ENCODE measurements around the gene CADM2.
"Not testable (repeated sequence)": the region's sequence is repeated elsewhere in the genome, so short reads cannot be mapped to it uniquely, and the experiment has no call there.

The CADM2 gene

DNA sequence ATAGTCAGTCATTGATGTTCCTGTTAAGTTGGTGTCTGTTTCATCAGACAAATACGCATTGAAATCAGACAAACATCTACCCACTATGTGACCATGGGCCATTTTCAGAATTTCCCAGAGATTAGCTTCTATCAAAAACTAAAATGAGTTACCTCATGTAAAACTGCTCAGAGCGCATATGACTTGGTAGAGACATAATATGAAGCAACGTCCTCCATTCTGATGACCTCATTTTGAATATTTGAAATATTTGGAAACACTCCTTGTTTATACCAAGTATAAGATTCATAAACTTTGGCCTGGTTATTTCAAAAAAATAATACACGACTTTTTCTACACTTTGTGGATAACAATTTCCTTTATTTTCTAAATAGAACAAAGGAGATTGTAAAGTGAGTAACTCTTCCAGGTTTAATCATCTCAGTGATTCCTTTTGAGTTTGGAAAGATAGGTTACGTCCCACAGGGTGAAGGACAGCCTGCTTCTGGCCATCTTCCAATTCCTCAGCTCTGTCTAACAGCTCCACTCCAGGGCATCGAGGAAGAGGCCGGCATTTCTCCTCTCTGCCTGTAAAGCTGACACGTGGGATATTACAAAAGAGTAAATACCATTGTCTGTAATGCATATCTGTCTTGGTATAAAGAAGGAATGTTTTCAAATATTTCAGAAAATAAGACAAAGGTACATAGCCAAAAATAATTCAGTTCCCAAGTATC, 122.6 kb downstream of the CADM2 start:
- FAIRE-seq = no peak

DNA sequence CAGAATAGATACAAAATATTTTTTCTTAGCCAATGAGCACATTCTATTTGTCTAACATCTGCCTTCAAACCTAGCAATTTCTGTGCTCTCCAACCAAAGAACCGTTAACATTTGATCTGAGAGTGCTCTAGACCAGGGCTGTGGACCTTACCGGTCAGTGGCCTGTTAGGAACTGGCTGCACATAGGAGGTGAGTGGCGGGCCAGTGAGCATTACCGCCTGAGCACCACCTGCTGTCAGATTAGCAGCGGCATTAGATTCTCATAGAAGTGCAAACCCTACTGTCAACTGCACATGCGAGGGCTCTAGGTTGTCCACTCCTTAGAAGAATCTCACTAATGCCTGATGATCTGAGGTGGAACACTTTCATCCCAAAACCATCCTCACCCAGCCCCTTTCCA, 131.7 kb downstream of the CADM2 start:
- FAIRE-seq = no peak

DNA sequence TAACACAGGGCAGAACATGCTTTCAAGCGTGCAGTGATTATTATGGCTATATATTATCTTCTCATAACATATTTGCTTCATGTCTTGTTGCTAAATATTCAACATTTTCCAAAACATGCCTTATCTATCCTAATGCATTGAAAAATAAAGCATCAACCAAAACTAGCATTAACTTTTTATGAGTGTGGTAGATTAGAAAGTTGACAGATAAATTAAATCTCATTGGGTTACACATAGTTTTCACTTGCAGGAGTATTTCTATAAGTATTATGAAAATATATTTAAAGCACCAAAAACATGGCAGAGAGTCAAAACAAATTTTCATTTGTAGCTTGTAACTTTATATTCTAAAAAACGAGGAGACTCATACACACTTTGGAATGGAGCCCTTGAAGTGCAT, 141.5 kb downstream of the CADM2 start:
- no peak for FAIRE-seq

- FAIRE-seq = no peak
These were observed 144.0 kb downstream of the CADM2 start for GRCh38 chr3:85102781-85103180.

- FAIRE-seq = no peak
These were observed 151.6 kb downstream of the CADM2 start for GRCh38 chr3:85110393-85110792.

- FAIRE-seq = no peak
These were observed 162.1 kb downstream of the CADM2 start for GRCh38 chr3:85120879-85121278.

DNA sequence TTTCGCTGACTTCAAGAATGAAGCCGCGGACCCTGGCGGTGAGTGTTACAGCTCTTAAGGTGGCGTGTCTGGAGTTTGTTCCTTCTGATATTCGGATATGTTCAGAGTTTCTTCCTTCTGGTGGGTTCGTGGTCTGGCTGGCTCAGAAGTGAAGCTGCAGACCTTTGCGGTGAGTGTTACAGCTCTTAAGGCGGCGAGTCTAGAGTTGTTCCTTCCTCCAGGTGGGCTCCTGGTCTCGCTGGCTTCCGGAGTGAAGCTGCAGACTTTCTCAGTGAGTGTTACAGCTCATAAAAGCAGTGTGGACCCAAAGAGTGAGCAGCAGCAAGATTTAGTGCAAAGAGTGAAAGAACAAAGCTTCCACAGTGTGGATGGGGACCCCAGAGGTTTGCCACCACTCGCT, 174.1 kb downstream of the CADM2 start:
- FAIRE-seq = not testable (repeated sequence)

DNA sequence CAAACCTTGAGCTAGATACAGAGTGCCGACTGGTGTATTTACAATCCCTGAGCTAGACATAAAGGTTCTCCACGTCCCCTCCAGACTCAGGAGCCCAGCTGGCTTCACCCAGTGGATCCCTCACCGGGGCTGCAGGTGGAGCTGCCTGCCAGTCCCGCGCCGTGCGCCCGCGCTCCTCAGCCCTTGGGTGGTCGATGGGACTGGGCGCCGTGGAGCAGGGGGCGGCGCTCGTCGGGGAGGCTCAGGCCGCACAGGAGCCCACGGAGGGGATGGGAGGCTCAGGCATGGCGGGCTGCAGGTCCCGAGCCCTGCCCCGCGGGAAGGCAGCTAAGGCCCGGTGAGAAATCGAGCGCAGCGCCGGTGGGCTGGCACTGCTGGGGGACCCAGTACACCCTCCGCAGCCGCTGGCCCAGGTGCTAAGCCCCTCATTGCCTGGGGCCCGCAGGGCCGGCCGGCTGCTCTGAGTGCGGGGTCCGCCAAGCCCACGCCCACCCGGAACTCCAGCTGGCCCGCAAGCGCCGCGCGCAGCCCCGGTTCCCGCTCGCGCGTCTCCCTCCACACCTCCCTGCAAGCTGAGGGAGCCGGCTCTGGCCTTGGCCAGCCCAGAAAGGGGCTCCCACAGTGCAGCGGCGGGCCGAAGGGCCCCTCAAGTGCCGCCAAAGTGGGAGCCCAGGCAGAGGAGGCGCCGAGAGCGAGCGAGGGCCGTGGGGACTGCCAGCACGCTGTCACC, 175.1 kb downstream of the CADM2 start:
- FAIRE-seq = not testable (repeated sequence)

- no peak for FAIRE-seq
These were observed 183.8 kb downstream of the CADM2 start for GRCh38 chr3:85142626-85143025.

DNA sequence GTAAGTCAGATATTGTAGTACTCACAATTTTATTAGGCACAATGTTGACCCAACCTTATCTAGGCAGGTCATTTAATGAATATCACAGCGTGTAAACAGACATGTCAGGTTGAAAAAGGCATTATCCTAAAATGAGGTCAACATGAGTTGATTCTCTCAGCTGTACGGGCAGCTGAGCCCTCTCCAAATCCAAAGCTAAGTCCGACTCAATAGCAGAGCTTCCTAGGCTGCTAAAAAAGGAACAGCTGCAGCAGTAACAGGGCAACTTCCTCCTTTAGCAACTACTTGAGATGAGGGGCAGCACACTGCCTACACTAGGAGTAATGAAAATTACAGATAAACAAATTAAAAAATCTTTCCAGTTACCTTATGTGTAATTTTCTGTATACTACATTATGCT, 189.2 kb downstream of the CADM2 start:
- no peak for FAIRE-seq

DNA sequence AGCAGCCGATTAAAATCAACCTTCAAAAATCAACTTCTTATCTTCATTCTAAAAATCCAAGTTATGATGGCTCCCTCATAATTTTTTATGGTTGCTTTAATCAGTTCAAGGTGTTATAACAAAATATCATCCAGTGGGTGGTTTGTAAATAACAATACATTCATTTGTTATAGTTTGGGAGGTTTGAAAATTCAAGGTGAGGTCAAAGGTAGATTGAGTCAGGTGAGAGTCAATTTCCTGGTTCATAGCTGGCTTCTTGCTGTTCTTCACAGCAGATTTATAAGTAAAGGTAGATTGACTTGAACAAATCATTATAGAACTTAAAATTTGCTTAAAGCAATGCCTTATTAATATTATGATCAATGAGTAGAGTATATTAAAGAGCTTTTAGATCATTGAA, 192.8 kb downstream of the CADM2 start:
- no peak for FAIRE-seq

DNA sequence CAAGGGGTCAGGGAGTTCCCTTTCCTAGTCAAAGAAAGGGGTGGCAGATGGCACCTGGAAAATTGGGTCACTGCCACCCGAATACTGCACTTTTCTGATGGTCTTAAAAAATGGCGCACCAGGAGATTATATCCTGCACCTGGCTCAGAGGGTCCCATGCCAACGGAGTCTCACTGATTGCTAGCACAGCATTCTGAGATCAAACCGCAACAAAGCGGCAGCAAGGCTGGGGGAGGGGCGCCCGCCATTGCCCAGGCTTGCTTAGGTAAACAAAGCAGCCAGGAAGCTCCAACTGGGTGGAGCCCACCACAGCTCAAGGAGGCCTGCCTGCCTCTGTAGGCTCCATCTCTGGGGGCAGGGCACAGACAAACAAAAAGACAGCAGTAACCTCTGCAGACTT, 194.5 kb downstream of the CADM2 start:
- not testable (repeated sequence) for FAIRE-seq

DNA sequence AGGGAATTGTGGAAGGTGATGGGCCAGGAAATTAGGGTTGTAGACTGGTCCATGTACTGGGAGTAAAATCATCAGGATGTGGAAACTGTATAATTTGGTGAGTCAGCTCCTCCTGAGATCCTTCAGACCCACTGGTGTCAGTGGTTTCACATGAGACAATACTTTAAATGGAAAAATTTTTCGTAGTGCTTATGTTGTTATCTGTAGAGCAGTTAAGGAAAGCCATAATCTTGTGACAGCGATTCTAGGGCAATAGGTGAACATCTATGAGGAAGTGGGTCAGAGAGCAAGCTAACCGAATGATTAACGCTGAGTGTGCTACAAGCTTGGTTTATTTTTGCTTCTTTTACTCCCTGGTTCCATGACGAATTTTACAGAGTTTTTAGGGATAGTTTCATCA, 200.6 kb downstream of the CADM2 start:
- no peak for FAIRE-seq

DNA sequence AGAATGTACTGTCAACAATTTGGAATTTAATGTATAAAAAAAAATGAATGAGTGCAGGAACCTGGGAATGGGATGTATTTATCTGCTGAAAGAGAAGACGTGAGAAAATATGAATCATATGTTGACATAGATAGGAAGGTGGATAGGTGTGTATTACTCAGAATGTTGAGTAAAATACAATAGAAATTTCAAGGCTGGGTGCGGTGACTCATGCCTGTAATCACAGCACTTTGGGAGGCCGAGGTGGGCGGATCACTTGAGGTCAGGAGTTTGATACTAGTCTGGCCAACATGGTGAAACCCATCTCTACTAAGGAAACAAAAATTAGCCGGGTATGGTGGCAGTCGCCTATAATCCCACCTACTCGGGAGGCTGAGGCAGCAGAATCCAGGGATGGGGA, 202.8 kb downstream of the CADM2 start:
- FAIRE-seq = no peak

- FAIRE-seq = no peak
These were observed 204.1 kb downstream of the CADM2 start for GRCh38 chr3:85162905-85163304.

- FAIRE-seq = no peak
These were observed 205.6 kb downstream of the CADM2 start for GRCh38 chr3:85164436-85164835.

- no peak for FAIRE-seq
These were observed 208.8 kb downstream of the CADM2 start for GRCh38 chr3:85167576-85167975.

DNA sequence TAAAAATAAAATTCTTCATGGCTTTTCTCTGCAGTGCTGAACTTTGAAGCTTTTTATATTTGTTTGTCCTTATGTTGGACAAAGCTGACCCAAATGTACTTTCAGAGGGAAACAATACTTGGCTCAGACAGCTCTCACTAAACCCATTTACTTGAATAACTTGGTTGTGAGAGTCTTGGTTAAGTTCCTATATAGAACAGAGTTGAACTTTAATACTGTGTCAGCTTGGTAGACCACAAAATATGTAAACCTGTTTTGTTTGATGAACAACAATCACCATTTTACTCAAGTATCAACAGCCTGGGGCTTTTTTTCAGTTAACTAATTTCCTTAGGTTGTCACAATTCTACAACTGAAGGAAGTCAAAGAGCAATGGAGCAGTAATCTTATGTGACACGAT, 211.9 kb downstream of the CADM2 start:
- no peak for FAIRE-seq

DNA sequence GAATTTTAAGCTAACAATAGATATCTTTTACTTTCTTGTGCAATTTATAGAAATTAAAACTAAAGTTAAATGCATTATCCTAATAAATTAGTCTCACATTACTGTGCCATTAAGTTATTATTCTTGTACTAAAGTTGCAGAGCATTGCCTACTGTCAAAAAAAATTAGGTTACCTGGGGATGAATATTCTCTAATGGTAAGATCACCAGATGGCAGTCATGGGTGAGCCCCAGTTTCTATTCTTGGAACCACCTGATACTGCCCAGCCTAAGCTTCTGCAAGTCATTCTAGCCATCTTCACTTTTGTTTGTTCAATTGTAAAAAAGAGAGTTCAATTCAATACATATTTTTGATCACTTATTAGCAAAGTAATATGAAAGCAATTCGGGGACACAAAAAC, 213.2 kb downstream of the CADM2 start:
- no peak for FAIRE-seq

DNA sequence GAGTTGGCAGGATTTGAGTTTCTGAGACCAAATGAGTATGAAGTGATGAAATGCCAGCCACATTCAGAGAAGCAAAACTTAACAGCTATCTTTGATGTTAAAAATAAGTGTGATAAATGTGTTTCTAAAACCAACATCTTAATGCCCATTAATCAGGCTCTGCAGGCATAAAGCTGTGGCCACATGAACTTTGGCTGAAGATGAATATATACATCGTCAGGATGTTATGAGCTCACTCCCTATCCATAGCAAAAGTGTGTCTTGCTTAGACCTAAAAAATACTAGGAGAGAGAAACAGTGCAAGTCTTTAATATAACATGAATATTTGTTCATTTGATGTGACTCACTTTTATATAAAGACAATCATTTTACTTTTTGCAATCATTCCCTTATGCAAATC, 218.0 kb downstream of the CADM2 start:
- no peak for FAIRE-seq

- FAIRE-seq = no peak
These were observed 224.4 kb downstream of the CADM2 start for GRCh38 chr3:85182975-85183752.

DNA sequence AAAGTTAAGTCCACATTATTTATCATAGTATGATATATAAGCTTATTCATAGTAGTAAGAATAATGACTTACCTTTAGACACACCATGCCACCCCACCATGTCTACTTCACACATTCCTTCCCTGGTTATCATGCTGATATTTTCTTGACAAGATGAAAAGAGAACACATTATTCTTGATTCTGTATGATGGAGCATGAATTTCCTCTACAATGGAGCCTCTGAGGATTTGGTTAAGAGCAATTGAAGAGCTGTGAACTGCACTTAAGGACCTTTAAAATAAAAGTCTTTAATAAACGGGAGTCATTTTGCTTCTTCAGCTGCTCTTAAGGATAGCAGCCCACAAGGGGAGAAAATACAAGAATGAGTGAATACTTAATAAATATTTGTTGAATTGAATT, 226.7 kb downstream of the CADM2 start:
- FAIRE-seq = no peak

DNA sequence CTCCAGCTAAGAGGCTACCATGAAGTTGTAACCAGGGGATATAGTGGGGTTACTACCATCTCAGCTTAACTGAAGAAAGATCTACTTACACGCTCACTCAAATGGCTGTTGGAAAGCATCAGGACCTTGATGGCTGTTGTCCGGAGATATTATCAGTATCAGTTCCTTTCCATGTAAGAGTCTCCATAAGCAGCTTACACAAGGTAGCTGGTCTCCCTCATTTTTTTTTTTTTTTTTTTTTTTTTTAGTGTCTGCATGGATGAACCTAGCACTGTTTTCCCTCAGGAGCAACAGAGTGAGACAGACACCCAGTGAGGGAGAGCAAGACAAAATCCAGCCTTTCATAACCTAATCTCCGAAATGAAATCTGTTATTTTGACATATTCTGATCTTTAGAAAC, 230.9 kb downstream of the CADM2 start:
- FAIRE-seq = no peak

DNA sequence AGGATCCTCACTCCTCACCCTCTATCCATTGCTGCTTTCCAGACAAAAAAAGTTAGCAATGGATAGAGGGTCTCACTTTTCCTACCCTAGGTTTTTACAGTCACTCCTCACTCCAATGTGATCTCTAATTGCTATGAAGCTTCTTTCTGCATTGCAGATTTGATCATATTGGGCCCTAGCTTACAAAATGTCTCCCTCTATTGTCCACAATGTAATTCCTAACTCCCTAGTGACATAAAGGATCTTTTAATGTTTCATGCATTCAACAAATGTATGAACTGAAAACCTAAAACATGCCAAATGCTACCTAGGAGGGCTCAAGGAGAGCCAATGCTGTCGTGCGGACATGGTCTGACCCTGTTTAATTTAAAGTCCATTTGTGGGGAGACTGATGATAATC, 234.8 kb downstream of the CADM2 start:
- FAIRE-seq = no peak

All from G401.6 (cell line).